ENCODE measurements around the gene NLRP3.

The NLRP3 gene

GRCh38 chr1:247437551-247438505, 21.9 kb downstream of the NLRP3 start:
- no peak for DNase-seq (ENCODE audit: low read depth)

- DNase-seq (ENCODE audit: low read depth), result no peak
Observed at GRCh38 chr1:247440001-247440620, 24.1 kb downstream of the NLRP3 start.

- DNase-seq (ENCODE audit: low read depth), result no peak
Observed at GRCh38 chr1:247441606-247442005, 25.6 kb downstream of the NLRP3 start.

GRCh38 chr1:247442164-247442563, 26.2 kb downstream of the NLRP3 start:
- no peak for DNase-seq (ENCODE audit: low read depth)

- no peak for DNase-seq (ENCODE audit: low read depth)
Observed at GRCh38 chr1:247443641-247444040, 27.7 kb downstream of the NLRP3 start.

GRCh38 chr1:247444571-247444970, 28.6 kb downstream of the NLRP3 start:
- no peak for DNase-seq (ENCODE audit: low read depth)

GRCh38 chr1:247445526-247446356, 29.8 kb downstream of the NLRP3 start:
- no peak for DNase-seq (ENCODE audit: low read depth)

- DNase-seq (ENCODE audit: low read depth), result no peak
Observed at GRCh38 chr1:247447162-247447909, 31.4 kb downstream of the NLRP3 start.

- no peak for DNase-seq (ENCODE audit: low read depth)
Observed at GRCh38 chr1:247448107-247448791, 32.3 kb downstream of the NLRP3 start.

GRCh38 chr1:247451388-247452010, 35.5 kb downstream of the NLRP3 start:
- DNase-seq (ENCODE audit: low read depth), result no peak

- no peak for DNase-seq (ENCODE audit: low read depth)
Observed at GRCh38 chr1:247452447-247453039, 36.6 kb downstream of the NLRP3 start.

- no peak for DNase-seq (ENCODE audit: low read depth)
Observed at GRCh38 chr1:247453245-247453644, 37.3 kb downstream of the NLRP3 start.

- no peak for DNase-seq (ENCODE audit: low read depth)
Observed at GRCh38 chr1:247453997-247454396, 38.0 kb downstream of the NLRP3 start.

GRCh38 chr1:247456021-247456420, 40.0 kb downstream of the NLRP3 start:
- no peak for DNase-seq (ENCODE audit: low read depth)

- no peak for DNase-seq (ENCODE audit: low read depth)
Observed at GRCh38 chr1:247456914-247457639, 41.1 kb downstream of the NLRP3 start.

GRCh38 chr1:247459507-247459906, 43.5 kb downstream of the NLRP3 start:
- DNase-seq (ENCODE audit: low read depth), result no peak

- no peak for DNase-seq (ENCODE audit: low read depth)
Observed at GRCh38 chr1:247465796-247466195, 49.8 kb downstream of the NLRP3 start.

GRCh38 chr1:247467129-247467528, 51.2 kb downstream of the NLRP3 start:
- no peak for DNase-seq (ENCODE audit: low read depth)

- DNase-seq (ENCODE audit: low read depth), result no peak
Observed at GRCh38 chr1:247468481-247469140, 52.6 kb downstream of the NLRP3 start.
